Measurements from ENCODE around the gene C18orf54. TPM values are rescaled to one million over a fixed set of nuclear protein-coding genes. Genes with fewer than 3 reads are reported as not detected.

C18orf54 gene
- total RNA-seq, 4 donors from 2014 or later = 0.84 to 1.7 (median 1.1) TPM

DNA sequence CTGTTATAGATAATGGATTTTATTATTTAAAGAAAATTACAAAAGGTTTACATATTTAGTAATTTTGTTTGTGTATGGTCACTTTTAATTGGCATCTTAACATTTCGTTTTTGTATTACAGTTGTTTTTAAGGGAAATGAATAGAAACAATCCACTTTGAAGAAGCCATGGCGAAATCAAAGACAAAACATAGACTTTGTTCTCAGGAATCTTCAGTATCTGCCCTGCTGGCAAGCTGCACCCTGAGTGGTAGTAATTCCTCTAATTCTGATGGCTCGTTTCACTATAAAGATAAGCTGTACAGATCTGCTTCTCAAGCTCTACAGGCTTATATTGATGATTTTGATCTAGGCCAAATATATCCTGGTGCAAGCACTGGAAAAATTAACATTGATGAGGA, 2.7 kb downstream of the C18orf54 start:
- intact Hi-C loops (cut with DNase I) = no loop called here
- TF ChIP-seq POLR2AphosphoS5 (IDR thresholded peaks at IDR 0.05) = no peak
- no peak for TF ChIP-seq EP300 (IDR thresholded peaks at IDR 0.05)
- no peak for TF ChIP-seq CTCF (IDR thresholded peaks at IDR 0.05)
- no peak for TF ChIP-seq POLR2A (IDR thresholded peaks at IDR 0.05; ENCODE audit: low read depth)
- Histone ChIP-seq H3K9me3 (no peaks in the 10 kb centered on the region), H3K36me3 (peaks cover 0 to 4% (median 0%) of the 10 kb centered on the region in 4 donors), H3K27me3 (no peaks in the 10 kb centered on the region), H3K4me1 (peaks cover 0 to 19% (median 15%) of the 10 kb centered on the region in 4 donors), H3K4me3 (no peak overlapping the region), H3K27ac (replicated peaks in 1 of 4) (no peak overlapping the region)
- WGBS = 96% methylated on average over 3 of the region's 3 CpGs
- no peak for DNase-seq (ENCODE audit: extremely low spot score)

GRCh38 chr18:54378057-54378456, 20.4 kb downstream of the C18orf54 start:
- DNase-seq (ENCODE audit: extremely low spot score) = no peak
- no peaks in the 10 kb centered on the region for H3K27me3 ChIP-seq
- peaks cover 0 to 5% (median 0%) of the 10 kb centered on the region in 4 donors for H3K36me3 ChIP-seq
- 95% methylated on average over 4 of the region's 4 CpGs for WGBS
- H3K4me3 ChIP-seq = no peak overlapping the region
- H3K27ac ChIP-seq (replicated peaks in 1 of 4) = no peak overlapping the region
- TF ChIP-seq POLR2AphosphoS5 (IDR thresholded peaks at IDR 0.05) = no peak
- TF ChIP-seq POLR2A (IDR thresholded peaks at IDR 0.05; ENCODE audit: low read depth) = no peak
- TF ChIP-seq CTCF (IDR thresholded peaks at IDR 0.05) = no peak
- no peak for TF ChIP-seq EP300 (IDR thresholded peaks at IDR 0.05)
- intact Hi-C loops (cut with DNase I) = no loop called here
- H3K4me1 ChIP-seq = no peaks in the 10 kb centered on the region
- H3K9me3 ChIP-seq = no peaks in the 10 kb centered on the region

- WGBS = 95% methylated on average over 2 of the region's 2 CpGs
- intact Hi-C loops (cut with DNase I) = no loop called here
- Histone ChIP-seq H3K4me1 (no peaks in the 10 kb centered on the region), H3K27me3 (no peaks in the 10 kb centered on the region), H3K27ac (replicated peaks in 1 of 4) (no peak overlapping the region), H3K36me3 (no peaks in the 10 kb centered on the region), H3K9me3 (no peaks in the 10 kb centered on the region), H3K4me3 (no peak overlapping the region)
- DNase-seq (ENCODE audit: extremely low spot score) = no peak
- TF ChIP-seq POLR2A (IDR thresholded peaks at IDR 0.05; ENCODE audit: low read depth) = no peak
- no peak for TF ChIP-seq EP300 (IDR thresholded peaks at IDR 0.05)
- TF ChIP-seq POLR2AphosphoS5 (IDR thresholded peaks at IDR 0.05) = no peak
- TF ChIP-seq CTCF (IDR thresholded peaks at IDR 0.05) = no peak
Observed at GRCh38 chr18:54381640-54382039, 23.9 kb downstream of the C18orf54 start.

DNA sequence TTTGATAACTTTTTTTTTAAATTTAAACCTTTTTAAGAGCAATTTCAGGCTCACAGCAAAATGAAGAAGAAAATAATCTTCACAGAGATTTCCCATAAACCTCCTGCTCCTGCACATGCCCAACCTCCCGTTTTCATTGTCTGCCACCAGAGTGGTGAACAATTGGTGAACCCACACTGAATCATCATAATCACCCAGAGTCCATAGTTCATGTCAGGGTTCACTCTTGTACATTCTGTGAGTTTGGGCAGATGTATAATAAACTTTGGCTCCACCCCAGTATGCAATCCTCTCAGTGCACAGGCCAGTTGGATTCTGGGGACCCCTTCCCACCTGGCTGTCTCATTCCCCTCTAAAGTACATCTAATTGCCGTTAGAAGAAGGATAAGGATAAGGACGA, 24.4 kb downstream of the C18orf54 start:
- Histone ChIP-seq H3K9me3 (no peaks in the 10 kb centered on the region), H3K4me3 (no peak overlapping the region), H3K27me3 (peaks cover 0 to 3% (median 0%) of the 10 kb centered on the region in 4 donors), H3K4me1 (no peaks in the 10 kb centered on the region), H3K27ac (replicated peaks in 1 of 4) (no peak overlapping the region), H3K36me3 (no peaks in the 10 kb centered on the region)
- intact Hi-C loops (cut with DNase I) = no loop called here
- DNase-seq (ENCODE audit: extremely low spot score) = no peak
- 94% methylated on average over 3 of the region's 3 CpGs for WGBS
- TF ChIP-seq POLR2AphosphoS5 (IDR thresholded peaks at IDR 0.05) = no peak
- no peak for TF ChIP-seq CTCF (IDR thresholded peaks at IDR 0.05)
- TF ChIP-seq EP300 (IDR thresholded peaks at IDR 0.05) = no peak
- no peak for TF ChIP-seq POLR2A (IDR thresholded peaks at IDR 0.05; ENCODE audit: low read depth)

- H3K4me1 ChIP-seq = no peaks in the 10 kb centered on the region
- no peak for TF ChIP-seq CTCF (IDR thresholded peaks at IDR 0.05)
- TF ChIP-seq EP300 (IDR thresholded peaks at IDR 0.05) = no peak
- no peak for TF ChIP-seq POLR2A (IDR thresholded peaks at IDR 0.05; ENCODE audit: low read depth)
- no peak for TF ChIP-seq POLR2AphosphoS5 (IDR thresholded peaks at IDR 0.05)
- intact Hi-C loops (cut with DNase I) = no loop called here
- H3K36me3 ChIP-seq = no peaks in the 10 kb centered on the region
- H3K27me3 ChIP-seq = peaks cover 0 to 3% (median 0%) of the 10 kb centered on the region in 4 donors
- no peaks in the 10 kb centered on the region for H3K9me3 ChIP-seq
- H3K4me3 ChIP-seq = no peak overlapping the region
- H3K27ac ChIP-seq (replicated peaks in 1 of 4) = no peak overlapping the region
- no peak for DNase-seq (ENCODE audit: extremely low spot score)
- 87% methylated on average over 8 of the region's 8 CpGs for WGBS
Observed at GRCh38 chr18:54382733-54383252, 25.1 kb downstream of the C18orf54 start.

Measured in esophagus muscularis mucosa (tissue), 4 donors.